ENCODE data around the gene TRIM66.

- TF ChIP-seq, protein P1, sequence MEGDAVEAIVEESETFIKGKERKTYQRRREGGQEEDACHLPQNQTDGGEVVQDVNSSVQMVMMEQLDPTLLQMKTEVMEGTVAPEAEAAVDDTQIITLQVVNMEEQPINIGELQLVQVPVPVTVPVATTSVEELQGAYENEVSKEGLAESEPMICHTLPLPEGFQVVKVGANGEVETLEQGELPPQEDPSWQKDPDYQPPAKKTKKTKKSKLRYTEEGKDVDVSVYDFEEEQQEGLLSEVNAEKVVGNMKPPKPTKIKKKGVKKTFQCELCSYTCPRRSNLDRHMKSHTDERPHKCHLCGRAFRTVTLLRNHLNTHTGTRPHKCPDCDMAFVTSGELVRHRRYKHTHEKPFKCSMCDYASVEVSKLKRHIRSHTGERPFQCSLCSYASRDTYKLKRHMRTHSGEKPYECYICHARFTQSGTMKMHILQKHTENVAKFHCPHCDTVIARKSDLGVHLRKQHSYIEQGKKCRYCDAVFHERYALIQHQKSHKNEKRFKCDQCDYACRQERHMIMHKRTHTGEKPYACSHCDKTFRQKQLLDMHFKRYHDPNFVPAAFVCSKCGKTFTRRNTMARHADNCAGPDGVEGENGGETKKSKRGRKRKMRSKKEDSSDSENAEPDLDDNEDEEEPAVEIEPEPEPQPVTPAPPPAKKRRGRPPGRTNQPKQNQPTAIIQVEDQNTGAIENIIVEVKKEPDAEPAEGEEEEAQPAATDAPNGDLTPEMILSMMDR (IDR thresholded peaks at IDR 0.05): no peak
- TF ChIP-seq ZFX (IDR thresholded peaks at IDR 0.05; ENCODE audit: borderline replicate concordance): no peak
Measured at GRCh38 chr11:8636127-8636526, 46.3 kb downstream of the TRIM66 start.

Data from 22Rv1 (cell line).